Right lobe of liver (tissue), 6 donors: ENCODE data around the gene SRP19. TPM values are rescaled to one million over a fixed set of nuclear protein-coding genes. Genes with fewer than 3 reads are reported as not detected.

ENCODE experiments used
- ATAC-seq, 4 donors: fragments of 200-7000 bp; cut with Tn5 transposase; one replicate each; pipeline ENCODE4 v1.9.1; 2020; ENCODE audit warnings: mild to moderate bottlenecking in 4 of 4, moderate library complexity in 4 of 4
- DNase-seq, 3 donors: peaks; one replicate each; pipeline ENCODE4 v3.0.0-alpha.2; 2020
- H3K27ac ChIP-seq, 3 donors: fragments of 200-600 bp; one replicate each; pipeline ENCODE4 v1.8.0; 2022
- H3K27me3 ChIP-seq, 2 donors: fragments of 200-600 bp; one replicate each; pipeline ENCODE4 v1.8.0; 2022
- H3K36me3 ChIP-seq, 4 donors: fragments of 200-600 bp; sonication (generic) in 1 of 4; one replicate each; pipeline versions ENCODE4 v1.5.1 to v1.8.0; 2017 to 2022; ENCODE audit warnings: control low read depth in 1 of 4
- H3K4me1 ChIP-seq, 4 donors: fragments of 200-600 bp; sonication (generic) in 1 of 4; one replicate each; pipeline versions ENCODE4 v1.5.1 to v1.8.0; 2017 to 2022; ENCODE audit warnings: control low read depth in 1 of 4
- H3K4me3 ChIP-seq, 3 donors: fragments of 200-600 bp; one replicate each; pipeline ENCODE4 v1.8.0; 2022
- H3K9me3 ChIP-seq, 4 donors: fragments of 200-600 bp; sonication (generic) in 1 of 4; one replicate each; pipeline versions ENCODE4 v1.5.1 to v1.8.0; 2017 to 2022; ENCODE audit warnings: control low read depth in 1 of 4
- POLR2A ChIP-seq: fragments of 450-650 bp; IDR thresholded peaks from one replicate; pipeline ENCODE4 v1.6.1; 2017; ENCODE audit warnings: antibody characterized with exemption, mild to moderate bottlenecking
- WGBS: methylation state at CpG from one replicate; pipeline ENCODE4 v1.1.6; 2018; ENCODE audit warnings: low coverage, low lambda C conversion rate; ENCODE audit not compliant: insufficient coverage; ENCODE audit errors: missing lambda C conversion rate; 5-methylcytosine and 5-hydroxymethylcytosine counted together
- intact Hi-C, 2 donors: fragments of 100-400 bp; cut with DNase I; formaldehyde crosslinking; loops; one replicate each; pipeline versions ENCODE4 v1.11.2 to v1.14.1; 2022
- total RNA-seq, 6 experiments: library from RNA; depleted of rRNA in 2 of 6; stranded (reverse); fragments of >200 nt in 2 of 6; fragmentation: NEBNext Ultra II Directional in 3 of 6; extraction: Animal tissue kit (Norgen Biotek cat#: 25700) in 3 of 6; gene quantifications; one replicate each; pipeline versions ENCODE4 v1.1.0 to v1.2.4, GENCODE V29; 2016 to 2023
- TF ChIP-seq, protein P1 (sequence below), 4 donors: fragments of 200-600 bp in 3 of 4; fragments of 450-650 bp in 1 of 4; IDR thresholded peaks; one replicate each; pipeline versions ENCODE4 v1.5.1 to v1.8.0; 2016 to 2022; ENCODE audit warnings: antibody characterized with exemption in 4 of 4, mild to moderate bottlenecking in 2 of 4
- donor health status: DM: no; HTN: yes; CAD: no.
- donor health status: DM: no; HTN: no; CAD: no.
- donor health status: DM: no; HTN: no; CAD: no.
- donor health status: DM: no; HTN: yes; CAD: no.
- donor health status: DM: no; HTN: yes; CAD: no.

The SRP19 gene
- total RNA-seq, 6 experiments from 2014 or later: 17.0 to 63.4 (median 23.3) TPM

DNA sequence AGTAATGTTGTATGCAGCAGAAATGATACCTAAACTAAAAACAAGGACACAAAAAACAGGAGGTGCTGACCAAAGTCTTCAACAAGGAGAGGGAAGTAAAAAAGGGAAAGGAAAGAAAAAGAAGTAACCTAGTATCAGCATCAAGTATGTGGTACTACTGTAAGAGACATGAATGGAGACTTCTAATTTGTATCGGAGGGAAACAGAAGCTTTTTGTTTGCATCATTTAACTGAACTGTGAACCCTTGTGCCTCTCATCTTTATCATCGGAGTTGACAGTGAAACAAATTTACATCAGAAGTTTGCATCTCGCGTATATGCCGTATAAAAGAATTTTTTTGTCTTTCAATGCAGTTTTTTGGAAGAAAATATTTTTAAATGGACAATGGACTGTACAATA lies 6.3 kb downstream of the SRP19 start:
- Histone ChIP-seq H3K4me1 (peaks cover 0 to 14% (median 0%) of the 10 kb centered on the region in 4 donors), H3K27ac (no peak overlapping the region), H3K27me3 (no peaks in the 10 kb centered on the region), H3K4me3 (no peak overlapping the region), H3K9me3 (no peaks in the 10 kb centered on the region), H3K36me3 (peaks cover 2 to 64% (median 14%) of the 10 kb centered on the region in 4 donors)
- no peak for ATAC-seq
- intact Hi-C loops: no loop called here
- 90% methylated on average over 5 of the region's 5 CpGs for WGBS
- no peak for DNase-seq
- TF ChIP-seq, protein P1, sequence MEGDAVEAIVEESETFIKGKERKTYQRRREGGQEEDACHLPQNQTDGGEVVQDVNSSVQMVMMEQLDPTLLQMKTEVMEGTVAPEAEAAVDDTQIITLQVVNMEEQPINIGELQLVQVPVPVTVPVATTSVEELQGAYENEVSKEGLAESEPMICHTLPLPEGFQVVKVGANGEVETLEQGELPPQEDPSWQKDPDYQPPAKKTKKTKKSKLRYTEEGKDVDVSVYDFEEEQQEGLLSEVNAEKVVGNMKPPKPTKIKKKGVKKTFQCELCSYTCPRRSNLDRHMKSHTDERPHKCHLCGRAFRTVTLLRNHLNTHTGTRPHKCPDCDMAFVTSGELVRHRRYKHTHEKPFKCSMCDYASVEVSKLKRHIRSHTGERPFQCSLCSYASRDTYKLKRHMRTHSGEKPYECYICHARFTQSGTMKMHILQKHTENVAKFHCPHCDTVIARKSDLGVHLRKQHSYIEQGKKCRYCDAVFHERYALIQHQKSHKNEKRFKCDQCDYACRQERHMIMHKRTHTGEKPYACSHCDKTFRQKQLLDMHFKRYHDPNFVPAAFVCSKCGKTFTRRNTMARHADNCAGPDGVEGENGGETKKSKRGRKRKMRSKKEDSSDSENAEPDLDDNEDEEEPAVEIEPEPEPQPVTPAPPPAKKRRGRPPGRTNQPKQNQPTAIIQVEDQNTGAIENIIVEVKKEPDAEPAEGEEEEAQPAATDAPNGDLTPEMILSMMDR (IDR thresholded peaks at IDR 0.05): no peak
- TF ChIP-seq POLR2A: no peak

DNA sequence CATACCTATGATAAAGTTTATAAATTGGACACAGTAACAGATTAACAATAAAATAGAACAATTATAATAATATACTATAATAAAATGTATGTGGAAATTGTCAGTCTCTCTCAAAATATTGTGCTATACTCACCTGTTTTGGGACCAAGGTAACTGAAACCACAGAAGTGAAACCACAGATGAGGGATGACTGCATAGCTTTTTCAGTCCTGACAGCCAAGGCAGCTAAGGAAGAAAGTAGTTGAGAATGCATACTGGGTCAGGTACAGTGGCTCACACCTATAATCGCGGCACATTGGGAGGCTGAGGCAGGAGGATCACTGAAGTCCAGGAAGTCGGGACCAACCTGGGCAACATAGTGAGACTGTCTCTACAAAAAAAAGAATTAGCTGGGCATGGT lies 8.9 kb downstream of the SRP19 start:
- ATAC-seq: no peak
- no peak for DNase-seq
- TF ChIP-seq, protein P1 (IDR thresholded peaks at IDR 0.05): no peak
- TF ChIP-seq POLR2A: no peak
- H3K4me3 ChIP-seq: no peak overlapping the region
- H3K9me3 ChIP-seq: no peaks in the 10 kb centered on the region
- intact Hi-C loops: no loop called here
- WGBS: 100% methylated on average over 3 of the region's 3 CpGs
- peaks cover 2 to 52% (median 12%) of the 10 kb centered on the region in 4 donors for H3K36me3 ChIP-seq
- H3K4me1 ChIP-seq: no peaks in the 10 kb centered on the region
- H3K27ac ChIP-seq: no peak overlapping the region
- no peaks in the 10 kb centered on the region for H3K27me3 ChIP-seq

DNA sequence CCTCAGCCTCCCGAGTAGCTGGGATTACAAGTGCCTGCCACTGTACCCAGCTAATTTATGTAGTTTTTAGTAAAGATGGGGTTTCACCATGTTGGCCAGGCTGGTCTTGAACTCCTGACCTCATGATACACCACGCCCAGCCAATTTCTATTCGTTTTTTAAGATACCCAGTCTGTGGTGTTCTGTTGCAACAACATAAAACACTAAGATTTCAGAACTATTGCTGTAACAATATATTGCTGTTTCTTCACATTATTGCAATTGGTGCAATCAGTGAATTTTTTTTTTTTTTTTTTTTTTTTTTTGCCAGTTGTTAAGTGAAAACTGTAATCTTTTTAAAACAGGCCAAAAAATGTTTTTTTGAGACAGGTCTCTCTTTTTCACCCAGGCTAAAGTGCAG lies 9.9 kb downstream of the SRP19 start:
- DNase-seq: no peak
- Histone ChIP-seq H3K4me3 (no peak overlapping the region), H3K27ac (no peak overlapping the region), H3K4me1 (no peaks in the 10 kb centered on the region), H3K27me3 (no peaks in the 10 kb centered on the region), H3K9me3 (no peaks in the 10 kb centered on the region), H3K36me3 (peaks cover 2 to 45% (median 7%) of the 10 kb centered on the region in 4 donors)
- no peak for ATAC-seq
- no peak for TF ChIP-seq POLR2A
- TF ChIP-seq, protein P1 (IDR thresholded peaks at IDR 0.05): no peak
- 61% methylated on average over 3 of the region's 3 CpGs for WGBS
- intact Hi-C loops: no loop called here

DNA sequence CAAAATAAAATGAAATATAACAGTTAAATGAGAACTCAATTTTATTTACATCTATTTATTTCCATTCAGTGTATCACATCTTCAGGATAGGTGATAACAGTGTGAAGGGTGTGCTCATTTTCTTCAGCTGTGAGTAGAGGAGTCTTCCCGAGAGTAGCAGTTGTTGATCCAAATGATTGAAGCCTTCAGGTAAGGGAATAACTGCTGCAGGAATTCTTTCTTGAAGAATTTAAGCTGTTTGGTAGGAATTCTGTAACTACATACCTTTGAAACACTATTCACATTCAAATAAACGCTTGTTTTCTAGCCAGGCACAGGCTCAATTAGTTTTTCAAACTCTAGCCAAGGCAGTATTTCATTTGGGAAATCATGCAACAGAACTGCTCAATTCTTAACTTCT lies 15.3 kb downstream of the SRP19 start:
- TF ChIP-seq POLR2A: no peak
- TF ChIP-seq, protein P1 (IDR thresholded peaks at IDR 0.05): no peak
- ATAC-seq: no peak

DNA sequence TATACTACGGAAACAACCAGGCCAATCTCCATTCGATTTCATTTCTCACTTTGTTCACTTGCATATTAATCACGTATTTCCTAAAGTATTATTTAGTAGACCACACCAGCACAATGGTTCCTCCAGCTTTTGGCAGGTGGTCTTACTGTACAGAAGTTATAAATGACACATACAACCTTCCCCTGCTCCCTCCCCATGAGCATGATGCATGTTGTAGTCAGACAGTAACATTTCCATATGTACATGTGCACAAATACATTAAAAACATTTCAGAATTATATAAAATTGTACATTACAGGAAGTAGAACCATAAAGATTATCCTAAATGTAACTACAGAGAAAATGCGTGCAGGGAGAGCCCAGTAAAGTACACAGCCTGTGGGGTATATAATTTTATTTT lies 17.0 kb downstream of the SRP19 start:
- ATAC-seq: no peak

More for the DNA sequence above, 15.3 kb downstream of the SRP19 start:
- peaks cover 0 to 2% (median 0%) of the 10 kb centered on the region in 4 donors for H3K4me1 ChIP-seq
- DNase-seq: no peak
- no peak overlapping the region for H3K4me3 ChIP-seq
- no peaks in the 10 kb centered on the region for H3K27me3 ChIP-seq
- H3K27ac ChIP-seq: no peak overlapping the region
- no peaks in the 10 kb centered on the region for H3K9me3 ChIP-seq
- intact Hi-C loops: no loop called here
- H3K36me3 ChIP-seq: peaks cover 0 to 26% (median 13%) of the 10 kb centered on the region in 4 donors
- 71% methylated on average over 2 of the region's 2 CpGs for WGBS

More for the DNA sequence above, 17.0 kb downstream of the SRP19 start:
- Histone ChIP-seq H3K4me1 (peaks cover 0 to 2% (median 0%) of the 10 kb centered on the region in 4 donors), H3K27ac (no peak overlapping the region), H3K36me3 (peaks cover 0 to 35% (median 13%) of the 10 kb centered on the region in 4 donors), H3K9me3 (no peaks in the 10 kb centered on the region), H3K4me3 (no peak overlapping the region), H3K27me3 (no peaks in the 10 kb centered on the region)
- 63% methylated on average over 4 of the region's 4 CpGs for WGBS
- DNase-seq: no peak
- no peak for TF ChIP-seq POLR2A
- intact Hi-C loops: no loop called here
